B cell (primary cell): ENCODE results near the gene CLEC4G. TPM values are rescaled to one million over a fixed set of nuclear protein-coding genes. Genes with fewer than 3 reads are reported as not detected.

Experiments
- ATAC-seq: fragments of 200-7000 bp; cut with Tn5 transposase; one replicate; pipeline ENCODE4 v1.10.0; 2021; ENCODE audit warnings: low read depth, mild to moderate bottlenecking, moderate number of reproducible peaks, moderate library complexity
- CTCF ChIA-PET: fragments of 350-600 bp; sonication (Branson Sonifier 250); formaldehyde crosslinking; loops from one replicate; lab custom pipeline; 2021; ENCODE audit warnings: antibody characterized with exemption, inconsistent platforms; lab: Charles Lee
- POLR2A ChIA-PET: fragments of 350-600 bp; sonication (Branson Sonifier 250); formaldehyde crosslinking; loops from one replicate; lab custom pipeline; 2021; ENCODE audit warnings: antibody characterized with exemption; lab: Charles Lee
- DNase-seq: peaks from one replicate; pipeline ENCODE4 v3.0.0; 2013
- H2AFZ ChIP-seq: 2 replicates; pipeline ENCODE4 v1.6.1; 2012; ENCODE audit warnings: mild to moderate bottlenecking, low read depth, low read length; ENCODE audit not compliant: insufficient read depth, poor library complexity, severe bottlenecking
- H3K27ac ChIP-seq, 2 donors: 1 replicate in 1 of 2; 2 replicates in 1 of 2; pipeline ENCODE4 v1.5.1; 2012 to 2013; ENCODE audit warnings: low read length in 2 of 2, mild to moderate bottlenecking in 2 of 2, moderate library complexity in 1 of 2
- H3K27me3 ChIP-seq, 4 experiments: fragments of 200-600 bp in 1 of 4; sonication (generic) in 1 of 4; replicated peaks in 1 of 4; 1 replicate in 2 of 4; 2 replicates in 2 of 4; pipeline versions ENCODE4 v1.6.1 to v1.7.0; 2013 to 2016; ENCODE audit warnings: low read length in 3 of 4, mild to moderate bottlenecking in 2 of 4, mixed read lengths in 1 of 4, moderate library complexity in 1 of 4; ENCODE audit not compliant: insufficient read depth in 4 of 4, control insufficient read depth in 3 of 4; ENCODE audit errors: control extremely low read depth in 1 of 4
- H3K36me3 ChIP-seq, 2 experiments: replicated peaks in 1 of 2; 1 replicate in 1 of 2; 2 replicates in 1 of 2; pipeline versions ENCODE4 v1.6.1 to v1.7.1; 2013; ENCODE audit warnings: low read length in 1 of 2; ENCODE audit not compliant: insufficient read depth in 2 of 2, control insufficient read depth in 1 of 2; ENCODE audit errors: control extremely low read depth in 1 of 2, extremely low read depth in 1 of 2
- H3K4me1 ChIP-seq, 2 donors: fragments of 200-600 bp in 1 of 2; sonication (generic) in 1 of 2; 1 replicate in 1 of 2; 2 replicates in 1 of 2; pipeline versions ENCODE4 v1.5.1 to v1.6.1; 2013 to 2017; ENCODE audit warnings: low read length in 2 of 2; ENCODE audit not compliant: control insufficient read depth in 2 of 2, insufficient read depth in 2 of 2
- H3K4me2 ChIP-seq: replicated peaks from 2 replicates; pipeline ENCODE3; 2012; ENCODE audit warnings: mild to moderate bottlenecking, low read depth, low read length; ENCODE audit not compliant: poor library complexity, severe bottlenecking
- H3K4me3 ChIP-seq, 5 experiments: fragments of 200-600 bp in 1 of 5; sonication (generic) in 1 of 5; 1 replicate in 3 of 5; 2 replicates in 2 of 5; pipeline versions ENCODE4 v1.5.1 to v1.7.0; 2011 to 2016; ENCODE audit warnings: low read length in 4 of 5, mild to moderate bottlenecking in 4 of 5, low read depth in 2 of 5, control low read depth in 1 of 5, moderate library complexity in 1 of 5; ENCODE audit not compliant: insufficient read depth in 1 of 5; ENCODE audit errors: control extremely low read depth in 1 of 5, extremely low read depth in 1 of 5
- H3K79me2 ChIP-seq: fragments of 200-600 bp; sonication (generic); one replicate; pipeline ENCODE4 v1.6.0; 2016; ENCODE audit warnings: low read length; ENCODE audit not compliant: control insufficient read depth, insufficient read depth
- H3K9ac ChIP-seq: fragments of 200-600 bp; sonication (generic); 2 replicates; pipeline ENCODE4 v1.6.1; 2017; ENCODE audit warnings: mild to moderate bottlenecking, low read length, moderate library complexity
- H3K9me3 ChIP-seq, 3 donors: one replicate each; pipeline versions ENCODE4 v1.6.1 to v1.7.1; 2013; ENCODE audit warnings: low read length in 2 of 3; ENCODE audit not compliant: control insufficient read depth in 2 of 3, insufficient read depth in 1 of 3; ENCODE audit errors: control extremely low read depth in 1 of 3
- H4K20me1 ChIP-seq: 2 replicates; pipeline ENCODE4 v1.6.0; 2012; ENCODE audit warnings: mild to moderate bottlenecking, low read length; ENCODE audit not compliant: insufficient read depth, control insufficient read depth, poor library complexity, severe bottlenecking
- H3K27ac Mint-ChIP-seq: one replicate; pipeline ENCODE4 v1.8.0; 2021; ENCODE audit warnings: mixed read lengths
- H3K27me3 Mint-ChIP-seq: one replicate; pipeline ENCODE4 v1.8.0; 2021; ENCODE audit warnings: mixed read lengths
- H3K4me1 Mint-ChIP-seq: one replicate; pipeline ENCODE4 v1.8.0; 2021; ENCODE audit warnings: mixed read lengths
- H3K4me3 Mint-ChIP-seq: one replicate; pipeline ENCODE4 v1.8.0; 2021; ENCODE audit warnings: mixed read lengths
- H3K9me3 Mint-ChIP-seq: one replicate; pipeline ENCODE4 v1.8.0; 2022; ENCODE audit warnings: mixed read lengths; ENCODE audit not compliant: insufficient read depth
- EZH2 ChIP-seq: IDR thresholded peaks from 2 replicates; pipeline ENCODE4 v1.6.1; 2012; ENCODE audit warnings: borderline replicate concordance, low read depth, mild to moderate bottlenecking, moderate library complexity, low read length; ENCODE audit not compliant: insufficient read depth, poor library complexity, severe bottlenecking
- whole genome bisulfite sequencing: methylation state at CpG from one replicate; pipeline ENCODE4 v1.1.5; 2013; ENCODE audit warnings: missing lambda C conversion rate; ENCODE audit not compliant: insufficient coverage; 5-methylcytosine and 5-hydroxymethylcytosine counted together
- intact Hi-C: fragments of 100-400 bp; cut with micrococcal nuclease; formaldehyde crosslinking; loops from one replicate; pipeline ENCODE4 v1.10.0; 2022
- polyA plus RNA-seq: library from polyadenylated mRNA; depleted of rRNA; stranded (reverse); fragments of >200 nt; gene quantifications from 2 replicates; pipeline ENCODE4 v1.2.3, GENCODE V29; 2012
- total RNA-seq, 2 donors: library from RNA; stranded (reverse); fragments of 120-200 nt in 1 of 2; gene quantifications; 1 replicate in 1 of 2; 2 replicates in 1 of 2; pipeline versions ENCODE4 v1.2.3 to v1.2.4, GENCODE V29; 2013 to 2022
- TF ChIP-seq, protein P1 (sequence below): fragments of 200-600 bp; IDR thresholded peaks from one replicate; pipeline ENCODE4 v1.8.0; 2022; ENCODE audit warnings: antibody characterized with exemption, mild to moderate bottlenecking

CLEC4G gene
- total and polyA plus RNA-seq, 2 donors (not counting 1 experiment from before 2014, with no cell fraction given) = 1.3 TPM; not detected in 1

DNA sequence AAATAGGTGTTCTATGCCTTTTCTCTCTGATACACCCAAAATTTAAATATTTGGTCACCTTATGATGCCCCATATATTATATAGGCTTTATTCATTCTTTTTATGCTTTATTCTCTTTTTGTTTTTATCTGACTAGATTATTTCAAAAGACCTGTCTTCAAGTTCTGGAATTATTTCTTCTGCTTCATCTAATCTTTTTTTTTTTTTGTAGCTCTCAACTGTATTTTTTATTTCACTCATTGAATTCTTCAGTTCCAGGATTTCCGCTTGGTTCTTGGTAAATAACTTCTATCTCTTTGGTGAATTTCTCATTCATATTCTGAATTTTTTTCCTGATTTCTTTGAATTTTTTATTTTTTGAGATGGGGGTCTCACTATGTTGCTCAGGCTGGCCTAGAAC lies 27.2 kb upstream of the CLEC4G start:
- intact Hi-C loops = no loop called here

GRCh38 chr19:7757358-7757757 lies 25.4 kb upstream of the CLEC4G start:
- CTCF ChIA-PET = no interaction called here
- intact Hi-C loops = no loop called here

More for the DNA sequence above, 27.2 kb upstream of the CLEC4G start:
- Mint-ChIP-seq H3K4me3 (no peak overlapping the region), H3K27ac (no peak overlapping the region), H3K27me3 (peaks cover 17% of the 10 kb centered on the region), H3K4me1 (peaks cover 15% of the 10 kb centered on the region), H3K9me3 (peaks cover 27% of the 10 kb centered on the region)
- Histone ChIP-seq H3K27me3 (peaks cover 0 to 10% (median 3%) of the 10 kb centered on the region in 4 experiments), H4K20me1 (no peaks in the 10 kb centered on the region), H3K36me3 (no peaks in the 10 kb centered on the region), H3K4me1 (peaks cover 6 to 10% of the 10 kb centered on the region in 2 donors), H3K9ac (no peak overlapping the region), H3K79me2 (no peaks in the 10 kb centered on the region), H3K27ac (no peak overlapping the region), H3K4me3 (no peak overlapping the region), H3K9me3 (peaks cover 11 to 43% (median 26%) of the 10 kb centered on the region in 3 donors), H2AFZ (no peak overlapping the region), H3K4me2 (no peak overlapping the region)
- WGBS = no CpG with 5 or more reads among the region's 1 CpG
- no peak for ATAC-seq
- no peak for TF ChIP-seq EZH2
- TF ChIP-seq, protein P1, sequence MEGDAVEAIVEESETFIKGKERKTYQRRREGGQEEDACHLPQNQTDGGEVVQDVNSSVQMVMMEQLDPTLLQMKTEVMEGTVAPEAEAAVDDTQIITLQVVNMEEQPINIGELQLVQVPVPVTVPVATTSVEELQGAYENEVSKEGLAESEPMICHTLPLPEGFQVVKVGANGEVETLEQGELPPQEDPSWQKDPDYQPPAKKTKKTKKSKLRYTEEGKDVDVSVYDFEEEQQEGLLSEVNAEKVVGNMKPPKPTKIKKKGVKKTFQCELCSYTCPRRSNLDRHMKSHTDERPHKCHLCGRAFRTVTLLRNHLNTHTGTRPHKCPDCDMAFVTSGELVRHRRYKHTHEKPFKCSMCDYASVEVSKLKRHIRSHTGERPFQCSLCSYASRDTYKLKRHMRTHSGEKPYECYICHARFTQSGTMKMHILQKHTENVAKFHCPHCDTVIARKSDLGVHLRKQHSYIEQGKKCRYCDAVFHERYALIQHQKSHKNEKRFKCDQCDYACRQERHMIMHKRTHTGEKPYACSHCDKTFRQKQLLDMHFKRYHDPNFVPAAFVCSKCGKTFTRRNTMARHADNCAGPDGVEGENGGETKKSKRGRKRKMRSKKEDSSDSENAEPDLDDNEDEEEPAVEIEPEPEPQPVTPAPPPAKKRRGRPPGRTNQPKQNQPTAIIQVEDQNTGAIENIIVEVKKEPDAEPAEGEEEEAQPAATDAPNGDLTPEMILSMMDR = no peak
- ChIA-PET CTCF (no interaction called here), POLR2A (interaction anchor here (0.5 kb wide), 1 partner anchor 8 kb away, joined by 4 read pairs; no protein-coding TSS in a partner anchor)
- DNase-seq = no peak

More at GRCh38 chr19:7757358-7757757, 25.4 kb upstream of the CLEC4G start:
- DNase-seq = no peak
- H3K27me3 ChIP-seq = peaks cover 0 to 10% (median 3%) of the 10 kb centered on the region in 4 experiments
- Mint-ChIP-seq H3K4me3 (no peak overlapping the region), H3K4me1 (peaks cover 11% of the 10 kb centered on the region), H3K27ac (no peak overlapping the region), H3K27me3 (peaks cover 9% of the 10 kb centered on the region), H3K9me3 (peaks cover 34% of the 10 kb centered on the region)
- POLR2A ChIA-PET = no interaction called here
- TF ChIP-seq, protein P1 = no peak
- no peak for TF ChIP-seq EZH2
- no peak overlapping the region for H3K9ac ChIP-seq
- peaks cover 5 to 6% of the 10 kb centered on the region in 2 donors for H3K4me1 ChIP-seq
- no peak overlapping the region for H3K27ac ChIP-seq
- no peaks in the 10 kb centered on the region for H3K36me3 ChIP-seq
- no peak overlapping the region for H2AFZ ChIP-seq
- H3K4me3 ChIP-seq = no peak overlapping the region
- H3K4me2 ChIP-seq = no peak overlapping the region
- H4K20me1 ChIP-seq = no peaks in the 10 kb centered on the region
- peaks cover 12 to 46% (median 36%) of the 10 kb centered on the region in 3 donors for H3K9me3 ChIP-seq
- 90% methylated on average over 3 of the region's 3 CpGs for WGBS
- H3K79me2 ChIP-seq = no peaks in the 10 kb centered on the region
- ATAC-seq = no peak
